Measurements from ENCODE around the gene POLE2.

DNA sequence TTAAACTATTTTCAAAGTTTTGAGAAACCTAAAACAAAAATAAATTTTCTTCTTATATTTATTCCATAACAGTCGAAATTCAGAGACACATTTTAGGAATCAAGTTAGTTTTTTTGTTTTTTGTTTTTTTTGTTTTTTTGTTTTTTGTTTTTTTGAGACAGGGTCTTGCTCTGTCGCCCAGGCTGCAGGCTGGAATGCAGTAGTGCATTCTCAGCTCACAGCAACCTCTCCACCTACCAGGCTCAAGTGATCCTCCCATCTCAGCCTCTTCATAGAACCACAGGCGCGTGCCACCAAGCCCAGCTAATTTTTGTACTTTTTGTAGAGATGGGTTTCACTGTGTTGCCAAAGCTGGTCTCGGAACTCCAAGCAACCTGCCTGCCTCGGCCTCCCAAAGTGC lies 34.5 kb downstream of the POLE2 start:
- TF ChIP-seq POLR2AphosphoS5 (IDR thresholded peaks at IDR 0.05) = no peak
- TF ChIP-seq, protein P1, sequence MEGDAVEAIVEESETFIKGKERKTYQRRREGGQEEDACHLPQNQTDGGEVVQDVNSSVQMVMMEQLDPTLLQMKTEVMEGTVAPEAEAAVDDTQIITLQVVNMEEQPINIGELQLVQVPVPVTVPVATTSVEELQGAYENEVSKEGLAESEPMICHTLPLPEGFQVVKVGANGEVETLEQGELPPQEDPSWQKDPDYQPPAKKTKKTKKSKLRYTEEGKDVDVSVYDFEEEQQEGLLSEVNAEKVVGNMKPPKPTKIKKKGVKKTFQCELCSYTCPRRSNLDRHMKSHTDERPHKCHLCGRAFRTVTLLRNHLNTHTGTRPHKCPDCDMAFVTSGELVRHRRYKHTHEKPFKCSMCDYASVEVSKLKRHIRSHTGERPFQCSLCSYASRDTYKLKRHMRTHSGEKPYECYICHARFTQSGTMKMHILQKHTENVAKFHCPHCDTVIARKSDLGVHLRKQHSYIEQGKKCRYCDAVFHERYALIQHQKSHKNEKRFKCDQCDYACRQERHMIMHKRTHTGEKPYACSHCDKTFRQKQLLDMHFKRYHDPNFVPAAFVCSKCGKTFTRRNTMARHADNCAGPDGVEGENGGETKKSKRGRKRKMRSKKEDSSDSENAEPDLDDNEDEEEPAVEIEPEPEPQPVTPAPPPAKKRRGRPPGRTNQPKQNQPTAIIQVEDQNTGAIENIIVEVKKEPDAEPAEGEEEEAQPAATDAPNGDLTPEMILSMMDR (IDR thresholded peaks at IDR 0.05) = no peak
